ENCODE measurements around the gene BTNL9.
A peak's percentile ranks its signal among the peaks of the same experiment; 100 is the strongest.

BTNL9 gene

GRCh38 chr5:181051841-181052671 is 12.0 kb downstream of the BTNL9 start:
- Histone ChIP-seq H3K36me3 (ENCODE audit: control insufficient read depth, insufficient read depth, low read length) (no peaks in the 10 kb centered on the region), H3K27ac (ENCODE audit: insufficient read depth, low read length, poor library complexity, severe bottlenecking) (no peak overlapping the region), H3K27me3 (replicated peaks; ENCODE audit: control insufficient read depth, insufficient read depth, low read length, poor library complexity, severe bottlenecking) (peaks cover 55% of the 10 kb centered on the region), H3K4me3 (ENCODE audit: insufficient read depth, low read depth, low read length, poor library complexity, severe bottlenecking) (peak overlapping the region; percentile 46), H3K4me1 (ENCODE audit: control insufficient read depth, insufficient read depth, low read length, poor library complexity, severe bottlenecking) (peaks cover 14% of the 10 kb centered on the region), H3K9me3 (ENCODE audit: control insufficient read depth, low read length) (no peaks in the 10 kb centered on the region)
- no peak for DNase-seq

DNA sequence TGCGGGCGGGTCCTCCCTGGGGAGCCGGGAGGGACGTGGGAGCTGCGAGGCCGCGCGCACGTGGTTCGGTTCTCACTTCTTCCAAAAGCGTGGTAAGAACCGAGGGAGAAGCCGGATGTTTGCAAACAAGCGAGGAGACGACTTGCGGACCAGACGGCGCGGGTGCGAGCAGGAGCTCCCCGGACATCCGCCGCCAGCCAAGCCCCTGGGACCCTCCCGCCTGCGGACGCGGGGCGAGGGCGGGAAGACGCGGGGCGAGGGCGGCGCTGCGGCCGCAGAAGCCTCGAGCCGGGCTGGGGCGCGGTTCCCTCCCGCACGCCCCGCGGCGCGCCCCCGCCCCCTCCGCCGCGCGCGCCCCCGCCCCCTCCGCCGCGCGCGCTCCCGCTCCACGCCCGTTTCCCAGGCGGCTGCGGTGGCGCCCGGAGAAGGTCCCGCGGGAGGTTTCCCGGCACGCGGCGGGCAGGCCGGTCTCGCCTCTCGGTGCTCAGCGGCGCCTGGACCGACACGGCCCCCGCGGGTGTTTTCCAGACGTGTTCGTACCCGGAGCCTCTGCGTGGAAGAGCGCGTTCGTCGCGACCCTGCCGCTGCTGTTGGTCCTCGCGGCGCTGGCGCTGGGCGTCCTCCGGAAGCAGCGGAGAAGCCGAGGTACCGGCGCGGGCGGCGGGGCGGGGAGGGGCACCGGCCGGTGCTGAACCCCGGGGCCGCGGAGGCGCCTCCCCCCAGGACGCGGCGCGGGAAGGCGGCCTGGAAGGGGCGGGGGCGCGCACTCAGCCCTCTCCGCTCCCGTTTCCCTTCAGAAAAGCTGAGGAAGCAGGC is 12.8 kb downstream of the BTNL9 start:
- Histone ChIP-seq H3K27me3 (replicated peaks; ENCODE audit: control insufficient read depth, insufficient read depth, low read length, poor library complexity, severe bottlenecking) (peaks cover 59% of the 10 kb centered on the region), H3K4me1 (ENCODE audit: control insufficient read depth, insufficient read depth, low read length, poor library complexity, severe bottlenecking) (peaks cover 14% of the 10 kb centered on the region), H3K9me3 (ENCODE audit: control insufficient read depth, low read length) (no peaks in the 10 kb centered on the region), H3K4me3 (ENCODE audit: insufficient read depth, low read depth, low read length, poor library complexity, severe bottlenecking) (peak overlapping the region; percentile 50), H3K36me3 (ENCODE audit: control insufficient read depth, insufficient read depth, low read length) (no peaks in the 10 kb centered on the region), H3K27ac (ENCODE audit: insufficient read depth, low read length, poor library complexity, severe bottlenecking) (no peak overlapping the region)
- no peak for DNase-seq

DNA sequence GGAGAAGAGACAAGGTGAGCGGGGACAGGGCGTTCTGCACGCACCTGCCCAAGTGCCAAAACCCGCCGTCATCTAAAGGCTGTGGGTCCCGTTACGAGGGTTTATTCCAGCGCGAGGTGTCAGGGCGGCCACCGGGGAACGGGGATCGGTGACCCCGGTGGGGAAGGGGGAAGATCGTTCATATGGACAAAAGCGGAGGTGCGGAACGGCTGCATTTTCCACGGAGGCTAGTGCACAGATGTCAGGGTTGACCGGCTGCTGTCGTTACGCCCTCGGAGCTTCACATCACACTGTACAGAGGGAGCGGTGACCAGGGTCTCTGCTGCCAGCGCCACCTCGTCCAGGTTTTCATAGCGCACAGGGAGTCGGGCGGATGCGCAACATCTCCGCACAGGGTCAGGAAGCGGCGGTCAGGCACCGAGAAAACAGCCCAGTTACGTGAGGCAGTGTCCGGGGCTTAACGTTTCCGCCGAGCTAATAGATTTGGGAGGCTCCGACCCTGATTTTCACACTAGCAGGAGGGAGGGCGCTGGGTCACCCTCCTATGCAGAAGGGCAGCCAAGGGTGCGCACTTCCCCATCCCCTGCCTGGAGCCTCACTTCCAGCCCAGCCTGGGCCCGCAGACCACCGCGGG is 13.5 kb downstream of the BTNL9 start:
- H3K36me3 ChIP-seq (ENCODE audit: control insufficient read depth, insufficient read depth, low read length), result no peaks in the 10 kb centered on the region
- H3K27me3 ChIP-seq (replicated peaks; ENCODE audit: control insufficient read depth, insufficient read depth, low read length, poor library complexity, severe bottlenecking), result peaks cover 58% of the 10 kb centered on the region
- peaks cover 14% of the 10 kb centered on the region for H3K4me1 ChIP-seq (ENCODE audit: control insufficient read depth, insufficient read depth, low read length, poor library complexity, severe bottlenecking)
- H3K9me3 ChIP-seq (ENCODE audit: control insufficient read depth, low read length), result no peaks in the 10 kb centered on the region
- DNase-seq, result no peak
- H3K27ac ChIP-seq (ENCODE audit: insufficient read depth, low read length, poor library complexity, severe bottlenecking), result no peak overlapping the region
- H3K4me3 ChIP-seq (ENCODE audit: insufficient read depth, low read depth, low read length, poor library complexity, severe bottlenecking), result peak overlapping the region; percentile 50

- Histone ChIP-seq H3K27me3 (replicated peaks; ENCODE audit: control insufficient read depth, insufficient read depth, low read length, poor library complexity, severe bottlenecking) (peaks cover 61% of the 10 kb centered on the region), H3K9me3 (ENCODE audit: control insufficient read depth, low read length) (no peaks in the 10 kb centered on the region), H3K4me3 (ENCODE audit: insufficient read depth, low read depth, low read length, poor library complexity, severe bottlenecking) (no peak overlapping the region), H3K36me3 (ENCODE audit: control insufficient read depth, insufficient read depth, low read length) (no peaks in the 10 kb centered on the region), H3K4me1 (ENCODE audit: control insufficient read depth, insufficient read depth, low read length, poor library complexity, severe bottlenecking) (peaks cover 14% of the 10 kb centered on the region), H3K27ac (ENCODE audit: insufficient read depth, low read length, poor library complexity, severe bottlenecking) (no peak overlapping the region)
- no peak for DNase-seq
Measured at GRCh38 chr5:181054138-181054537, 14.1 kb downstream of the BTNL9 start.

- Histone ChIP-seq H3K27me3 (replicated peaks; ENCODE audit: control insufficient read depth, insufficient read depth, low read length, poor library complexity, severe bottlenecking) (peaks cover 64% of the 10 kb centered on the region), H3K27ac (ENCODE audit: insufficient read depth, low read length, poor library complexity, severe bottlenecking) (no peak overlapping the region), H3K4me3 (ENCODE audit: insufficient read depth, low read depth, low read length, poor library complexity, severe bottlenecking) (no peak overlapping the region), H3K36me3 (ENCODE audit: control insufficient read depth, insufficient read depth, low read length) (no peaks in the 10 kb centered on the region), H3K4me1 (ENCODE audit: control insufficient read depth, insufficient read depth, low read length, poor library complexity, severe bottlenecking) (peaks cover 14% of the 10 kb centered on the region), H3K9me3 (ENCODE audit: control insufficient read depth, low read length) (no peaks in the 10 kb centered on the region)
- no peak for DNase-seq
Measured at GRCh38 chr5:181054871-181055459, 14.9 kb downstream of the BTNL9 start.

DNA sequence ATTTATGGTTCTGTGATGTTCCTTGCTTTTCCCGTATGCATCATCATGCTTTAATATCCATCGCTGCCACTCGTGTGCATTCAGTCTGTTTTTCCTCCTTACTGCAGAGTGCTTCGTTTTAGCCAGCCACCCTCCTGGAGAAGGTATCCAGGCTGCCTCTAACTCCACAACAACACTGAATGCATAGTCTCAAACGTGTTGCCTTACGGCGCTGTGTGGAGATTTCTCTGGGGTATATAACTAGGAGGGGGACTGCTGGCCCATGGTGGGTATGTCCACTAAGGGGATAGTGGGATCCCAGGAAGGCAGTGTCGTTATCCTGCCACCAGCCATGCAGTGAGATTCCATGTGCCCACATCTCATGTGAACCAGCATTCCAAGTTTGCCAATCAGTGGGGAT is 16.4 kb downstream of the BTNL9 start:
- Histone ChIP-seq H3K4me3 (ENCODE audit: insufficient read depth, low read depth, low read length, poor library complexity, severe bottlenecking) (no peak overlapping the region), H3K9me3 (ENCODE audit: control insufficient read depth, low read length) (no peaks in the 10 kb centered on the region), H3K27ac (ENCODE audit: insufficient read depth, low read length, poor library complexity, severe bottlenecking) (no peak overlapping the region), H3K36me3 (ENCODE audit: control insufficient read depth, insufficient read depth, low read length) (no peaks in the 10 kb centered on the region), H3K27me3 (replicated peaks; ENCODE audit: control insufficient read depth, insufficient read depth, low read length, poor library complexity, severe bottlenecking) (peaks cover 66% of the 10 kb centered on the region), H3K4me1 (ENCODE audit: control insufficient read depth, insufficient read depth, low read length, poor library complexity, severe bottlenecking) (peaks cover 14% of the 10 kb centered on the region)
- DNase-seq, result no peak

DNA sequence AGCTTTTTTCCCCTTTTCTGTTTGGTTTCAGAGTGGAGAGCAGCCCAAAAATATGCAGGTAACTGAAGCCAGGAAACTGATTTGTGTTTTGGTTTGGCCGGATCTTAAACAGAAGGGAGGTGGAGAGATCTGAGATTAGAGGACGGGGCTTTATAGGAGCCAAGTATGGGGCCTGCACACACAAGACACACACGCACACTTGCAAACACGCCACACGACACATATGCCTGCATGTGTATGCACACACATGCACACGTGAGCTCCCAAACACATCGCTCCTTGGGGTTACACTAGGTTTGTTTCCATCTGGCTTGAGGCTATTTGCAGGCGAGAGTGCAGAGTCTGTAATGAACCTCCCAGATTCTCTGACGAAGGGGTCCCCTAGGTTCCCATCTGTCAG is 18.3 kb downstream of the BTNL9 start:
- peaks cover 9% of the 10 kb centered on the region for H3K4me1 ChIP-seq (ENCODE audit: control insufficient read depth, insufficient read depth, low read length, poor library complexity, severe bottlenecking)
- no peak overlapping the region for H3K27ac ChIP-seq (ENCODE audit: insufficient read depth, low read length, poor library complexity, severe bottlenecking)
- no peak overlapping the region for H3K4me3 ChIP-seq (ENCODE audit: insufficient read depth, low read depth, low read length, poor library complexity, severe bottlenecking)
- H3K9me3 ChIP-seq (ENCODE audit: control insufficient read depth, low read length), result no peaks in the 10 kb centered on the region
- no peak for DNase-seq
- no peaks in the 10 kb centered on the region for H3K36me3 ChIP-seq (ENCODE audit: control insufficient read depth, insufficient read depth, low read length)
- peaks cover 56% of the 10 kb centered on the region for H3K27me3 ChIP-seq (replicated peaks; ENCODE audit: control insufficient read depth, insufficient read depth, low read length, poor library complexity, severe bottlenecking)

DNA sequence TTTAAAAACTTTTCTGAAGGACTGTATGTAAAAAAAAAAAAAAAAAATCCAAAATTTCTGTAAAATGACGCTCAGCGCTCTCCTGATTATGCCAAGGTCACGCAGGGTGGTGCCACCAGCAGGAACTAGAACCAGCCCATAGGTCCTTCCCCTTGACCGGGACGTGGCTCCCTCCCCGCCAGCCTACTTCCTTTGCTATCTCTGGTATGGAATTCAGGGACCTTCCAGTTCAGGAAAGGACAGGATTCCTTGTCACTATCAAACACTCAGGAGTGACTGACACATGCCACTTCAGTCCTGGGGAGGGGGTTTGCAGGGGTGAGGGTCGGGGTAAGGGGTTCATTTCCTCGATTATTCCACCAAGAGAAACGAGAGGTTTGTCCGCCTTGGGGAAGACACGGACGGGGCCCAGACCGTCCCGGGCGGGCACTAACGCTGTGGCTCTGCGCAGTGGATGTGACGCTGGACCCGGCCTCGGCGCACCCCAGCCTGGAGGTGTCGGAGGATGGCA is 18.8 kb downstream of the BTNL9 start:
- Histone ChIP-seq H3K27ac (ENCODE audit: insufficient read depth, low read length, poor library complexity, severe bottlenecking) (no peak overlapping the region), H3K4me3 (ENCODE audit: insufficient read depth, low read depth, low read length, poor library complexity, severe bottlenecking) (no peak overlapping the region), H3K27me3 (replicated peaks; ENCODE audit: control insufficient read depth, insufficient read depth, low read length, poor library complexity, severe bottlenecking) (peaks cover 52% of the 10 kb centered on the region), H3K9me3 (ENCODE audit: control insufficient read depth, low read length) (no peaks in the 10 kb centered on the region), H3K36me3 (ENCODE audit: control insufficient read depth, insufficient read depth, low read length) (no peaks in the 10 kb centered on the region), H3K4me1 (ENCODE audit: control insufficient read depth, insufficient read depth, low read length, poor library complexity, severe bottlenecking) (peaks cover 3% of the 10 kb centered on the region)
- DNase-seq, result no peak

DNA sequence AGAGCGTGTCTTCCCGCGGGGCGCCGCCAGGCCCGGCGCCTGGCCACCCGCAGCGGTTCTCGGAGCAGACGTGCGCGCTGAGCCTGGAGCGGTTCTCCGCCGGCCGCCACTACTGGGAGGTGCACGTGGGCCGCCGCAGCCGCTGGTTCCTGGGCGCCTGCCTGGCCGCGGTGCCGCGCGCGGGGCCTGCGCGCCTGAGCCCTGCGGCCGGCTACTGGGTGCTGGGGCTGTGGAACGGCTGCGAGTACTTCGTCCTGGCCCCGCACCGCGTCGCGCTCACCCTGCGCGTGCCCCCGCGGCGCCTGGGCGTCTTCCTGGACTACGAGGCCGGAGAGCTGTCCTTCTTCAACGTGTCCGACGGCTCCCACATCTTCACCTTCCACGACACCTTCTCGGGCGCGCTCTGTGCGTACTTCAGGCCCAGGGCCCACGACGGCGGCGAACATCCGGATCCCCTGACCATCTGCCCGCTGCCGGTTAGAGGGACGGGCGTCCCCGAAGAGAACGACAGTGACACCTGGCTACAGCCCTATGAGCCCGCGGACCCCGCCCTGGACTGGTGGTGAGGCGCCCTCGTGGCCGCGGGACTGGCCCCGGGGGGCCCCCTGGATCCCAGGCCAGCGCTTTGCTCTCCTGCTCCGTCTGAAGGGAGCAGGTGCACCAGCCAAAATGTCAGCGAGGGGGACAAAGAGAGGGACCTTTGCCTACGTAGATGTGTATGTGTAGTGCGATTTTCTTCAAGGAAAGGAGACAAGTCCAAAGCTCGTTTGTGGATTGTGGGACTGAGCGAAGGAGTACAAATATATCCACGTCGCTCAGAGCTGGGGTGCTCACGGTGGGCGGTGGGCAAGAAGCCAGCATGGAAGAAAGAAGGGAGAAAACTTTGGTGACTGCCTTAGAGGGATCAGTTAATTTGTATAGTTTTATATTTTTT is 19.5 kb downstream of the BTNL9 start:
- H3K9me3 ChIP-seq (ENCODE audit: control insufficient read depth, low read length), result no peaks in the 10 kb centered on the region
- H3K36me3 ChIP-seq (ENCODE audit: control insufficient read depth, insufficient read depth, low read length), result no peaks in the 10 kb centered on the region
- no peak overlapping the region for H3K4me3 ChIP-seq (ENCODE audit: insufficient read depth, low read depth, low read length, poor library complexity, severe bottlenecking)
- H3K4me1 ChIP-seq (ENCODE audit: control insufficient read depth, insufficient read depth, low read length, poor library complexity, severe bottlenecking), result no peaks in the 10 kb centered on the region
- H3K27me3 ChIP-seq (replicated peaks; ENCODE audit: control insufficient read depth, insufficient read depth, low read length, poor library complexity, severe bottlenecking), result peaks cover 46% of the 10 kb centered on the region
- DNase-seq, result no peak
- no peak overlapping the region for H3K27ac ChIP-seq (ENCODE audit: insufficient read depth, low read length, poor library complexity, severe bottlenecking)
